H9 (cell line): ENCODE results near the gene WDR82. TPM values are rescaled to one million over a fixed set of nuclear protein-coding genes. Genes with fewer than 3 reads are reported as not detected.

Source experiments
- DNase-seq: peaks from one replicate; pipeline ENCODE4 v3.0.0-alpha.2; 2017
- H2AFZ ChIP-seq: one replicate; pipeline ENCODE4 v1.6.1; 2013; ENCODE audit warnings: mild to moderate bottlenecking, low read length, control low read depth, moderate library complexity
- H2AK5ac ChIP-seq: 2 replicates; pipeline ENCODE4 v1.6.1; 2013; ENCODE audit warnings: low read length, control low read depth, mixed read lengths; ENCODE audit not compliant: insufficient read length
- H2BK120ac ChIP-seq: one replicate; pipeline ENCODE4 v1.6.1; 2013; ENCODE audit warnings: low read depth, mild to moderate bottlenecking, low read length, control low read depth, inconsistent platforms; ENCODE audit not compliant: poor library complexity, severe bottlenecking
- H2BK12ac ChIP-seq: 2 replicates; pipeline ENCODE4 v1.6.1; 2013; ENCODE audit warnings: low read length, control low read depth, mixed read lengths, low read depth; ENCODE audit not compliant: insufficient read length
- H2BK15ac ChIP-seq: 2 replicates; pipeline ENCODE4 v1.6.1; 2013; ENCODE audit warnings: low read depth, low read length, control low read depth
- H2BK20ac ChIP-seq: one replicate; pipeline ENCODE4 v1.6.1; 2013; ENCODE audit warnings: low read depth, mild to moderate bottlenecking, low read length, control low read depth, inconsistent platforms; ENCODE audit not compliant: poor library complexity, severe bottlenecking
- H2BK5ac ChIP-seq: 2 replicates; pipeline ENCODE4 v1.6.1; 2013; ENCODE audit warnings: low read length, control low read depth, mixed read lengths; ENCODE audit not compliant: insufficient read length
- H3K14ac ChIP-seq: 2 replicates; pipeline ENCODE4 v1.6.1; 2013; ENCODE audit warnings: low read length, control low read depth; ENCODE audit not compliant: insufficient read depth
- H3K18ac ChIP-seq: 2 replicates; pipeline ENCODE4 v1.6.1; 2013; ENCODE audit warnings: low read depth, mild to moderate bottlenecking, mixed read lengths, low read length, control low read depth; ENCODE audit not compliant: insufficient read length
- H3K23ac ChIP-seq: 2 replicates; pipeline ENCODE4 v1.6.1; 2013; ENCODE audit warnings: low read length, control low read depth, mixed read lengths, low read depth; ENCODE audit not compliant: insufficient read length
- H3K23me2 ChIP-seq: 2 replicates; pipeline ENCODE4 v1.6.1; 2013; ENCODE audit warnings: low read depth, mild to moderate bottlenecking, mixed read lengths, low read length, control low read depth; ENCODE audit not compliant: insufficient read length, poor library complexity, severe bottlenecking
- H3K27ac ChIP-seq: 2 replicates; pipeline ENCODE4 v1.5.1; 2013; ENCODE audit warnings: low read length, control low read depth, mixed read lengths, low read depth; ENCODE audit not compliant: insufficient read length
- H3K27me3 ChIP-seq: 2 replicates; pipeline ENCODE4 v1.6.1; 2013; ENCODE audit warnings: low read length, control low read depth, inconsistent platforms; ENCODE audit not compliant: insufficient read depth
- H3K4ac ChIP-seq: 2 replicates; pipeline ENCODE4 v1.6.1; 2013; ENCODE audit warnings: low read depth, mild to moderate bottlenecking, control low read depth, inconsistent platforms, low read length, moderate library complexity
- H3K4me1 ChIP-seq: 2 replicates; pipeline ENCODE4 v1.6.1; 2013; ENCODE audit warnings: low read length, control low read depth, inconsistent platforms; ENCODE audit not compliant: insufficient read depth
- H3K4me2 ChIP-seq: 2 replicates; pipeline ENCODE4 v1.6.1; 2013; ENCODE audit warnings: low read length, control low read depth, mixed read lengths; ENCODE audit not compliant: insufficient read length, insufficient read depth
- H3K56ac ChIP-seq: 2 replicates; pipeline ENCODE4 v1.6.1; 2013; ENCODE audit warnings: low read depth, mild to moderate bottlenecking, mixed read lengths, low read length, control low read depth; ENCODE audit not compliant: insufficient read length
- H3K79me1 ChIP-seq: 2 replicates; pipeline ENCODE4 v1.6.1; 2013; ENCODE audit warnings: low read depth, mild to moderate bottlenecking, moderate library complexity, low read length, control low read depth, inconsistent platforms; ENCODE audit not compliant: insufficient read depth, poor library complexity, severe bottlenecking
- H3K79me2 ChIP-seq: 2 replicates; pipeline ENCODE4 v1.6.1; 2013; ENCODE audit warnings: low read length, control low read depth, inconsistent platforms; ENCODE audit not compliant: insufficient read depth
- H3K9ac ChIP-seq: 2 replicates; pipeline ENCODE4 v1.6.1; 2013; ENCODE audit warnings: low read length, control low read depth, mixed read lengths; ENCODE audit not compliant: insufficient read length; ENCODE audit errors: extremely low read depth
- H3K9me3 ChIP-seq: one replicate; pipeline ENCODE4 v1.6.1; 2013; ENCODE audit warnings: low read depth, low read length, inconsistent platforms; ENCODE audit not compliant: control insufficient read depth
- H3T11ph ChIP-seq: one replicate; pipeline ENCODE4 v1.6.1; 2013; ENCODE audit warnings: mild to moderate bottlenecking, low read length, control low read depth, inconsistent platforms
- H4K20me1 ChIP-seq: one replicate; pipeline ENCODE4 v1.6.1; 2013; ENCODE audit not compliant: control insufficient read depth, insufficient read length, insufficient read depth
- H4K5ac ChIP-seq: 2 replicates; pipeline ENCODE4 v1.6.1; 2013; ENCODE audit warnings: low read depth, mild to moderate bottlenecking, mixed read lengths, low read length, control low read depth; ENCODE audit not compliant: insufficient read length
- H4K8ac ChIP-seq: replicated peaks from 2 replicates; pipeline ENCODE4 v1.6.1; 2013; ENCODE audit warnings: low read length, control low read depth, mixed read lengths, low read depth; ENCODE audit not compliant: insufficient read length
- H4K91ac ChIP-seq: 2 replicates; pipeline ENCODE4 v1.6.1; 2013; ENCODE audit warnings: low read depth, mild to moderate bottlenecking, moderate library complexity, mixed read lengths, low read length, control low read depth; ENCODE audit not compliant: insufficient read length
- H3K27ac Mint-ChIP-seq, 3 experiments: 2 replicates in 2 of 3; 3 replicates in 1 of 3; pipeline ENCODE4 v1.8.0; 2020 to 2021; ENCODE audit warnings: mixed read lengths in 3 of 3, mild to moderate bottlenecking in 1 of 3, moderate library complexity in 1 of 3
- H3K27me3 Mint-ChIP-seq: 2 replicates; pipeline ENCODE4 v1.8.0; 2021; ENCODE audit warnings: low read depth, mild to moderate bottlenecking, moderate library complexity, mixed read lengths
- H3K36me3 Mint-ChIP-seq, 3 experiments: 2 replicates in 2 of 3; 3 replicates in 1 of 3; pipeline ENCODE4 v1.8.0; 2020 to 2021; ENCODE audit warnings: low read depth in 3 of 3, mixed read lengths in 3 of 3; ENCODE audit not compliant: insufficient read depth in 1 of 3
- H3K4me1 Mint-ChIP-seq, 2 experiments: 2 replicates each; pipeline ENCODE4 v1.8.0; 2020; ENCODE audit warnings: mixed read lengths in 2 of 2
- H3K4me3 Mint-ChIP-seq, 2 experiments: 2 replicates in 1 of 2; 3 replicates in 1 of 2; pipeline ENCODE4 v1.8.0; 2020 to 2021; ENCODE audit warnings: mild to moderate bottlenecking in 2 of 2, mixed read lengths in 2 of 2, moderate library complexity in 1 of 2
- H3K9me3 Mint-ChIP-seq, 2 experiments: 2 replicates in 1 of 2; 3 replicates in 1 of 2; pipeline ENCODE4 v1.8.0; 2020; ENCODE audit warnings: mild to moderate bottlenecking in 2 of 2, mixed read lengths in 2 of 2, moderate library complexity in 1 of 2
- CTCF ChIP-seq: fragments of 200-600 bp; sonication (generic); conservative IDR thresholded peaks from 3 replicates; pipeline ENCODE4 v1.8.0; 2021; ENCODE audit warnings: antibody characterized with exemption, mild to moderate bottlenecking
- WGBS: extraction: QIAGEN DNeasy Blood & Tissue Kit; methylation state at CpG from one replicate; pipeline ENCODE4 v1.1.7; 2013; ENCODE audit warnings: missing lambda C conversion rate, low lambda C conversion rate, mixed read lengths; ENCODE audit not compliant: insufficient read length; ENCODE audit errors: extremely low coverage; 5-methylcytosine and 5-hydroxymethylcytosine counted together
- total RNA-seq: library from RNA; stranded (reverse); gene quantifications from 2 replicates; pipeline ENCODE4 v1.2.1, GENCODE V29; 2021

Gene WDR82
- total RNA-seq, 1 experiment from 2014 or later = 83.1 TPM

- Histone ChIP-seq H3K79me2 (no peaks in the 10 kb centered on the region), H3T11ph (no peak overlapping the region), H3K4me1 (no peaks in the 10 kb centered on the region), H2BK12ac (no peak overlapping the region), H3K4me2 (no peak overlapping the region), H2BK20ac (no peak overlapping the region), H3K23me2 (no peaks in the 10 kb centered on the region), H2BK5ac (no peak overlapping the region), H3K9me3 (no peaks in the 10 kb centered on the region), H4K5ac (no peak overlapping the region), H4K8ac (no peak overlapping the region), H4K91ac (no peak overlapping the region), H3K79me1 (no peaks in the 10 kb centered on the region), H3K18ac (no peak overlapping the region), H2AFZ (no peak overlapping the region), H2BK15ac (no peak overlapping the region), H3K9ac (no peak overlapping the region), H3K56ac (no peak overlapping the region), H4K20me1 (no peaks in the 10 kb centered on the region), H3K27ac (no peak overlapping the region), H3K23ac (no peak overlapping the region), H3K27me3 (no peaks in the 10 kb centered on the region; the same call in 1 of the 2 replicates), H3K14ac (no peak overlapping the region), H3K4ac (no peak overlapping the region), H2AK5ac (no peak overlapping the region), H2BK120ac (no peak overlapping the region)
- no peak overlapping the region for H3K4me3 Mint-ChIP-seq
- DNase-seq = no peak
- TF ChIP-seq CTCF = no peak
- peak overlapping the region; percentile 19 to 77 (median 44); a peak in 2 of 7 replicates for H3K27ac Mint-ChIP-seq
- H3K4me1 Mint-ChIP-seq = no peaks in the 10 kb centered on the region
- WGBS = no CpG with 5 or more reads among the region's 12 CpGs
- H3K27me3 Mint-ChIP-seq = no peaks in the 10 kb centered on the region
- H3K9me3 Mint-ChIP-seq = no peaks in the 10 kb centered on the region
- peaks cover 30 to 93% (median 59%) of the 10 kb centered on the region in 3 experiments; a peak in 6 of 7 replicates for H3K36me3 Mint-ChIP-seq
Observed at GRCh38 chr3:52253314-52254304, 24.8 kb downstream of the WDR82 start.
